Measurements from ENCODE around the gene RARRES2.

The RARRES2 gene

DNA sequence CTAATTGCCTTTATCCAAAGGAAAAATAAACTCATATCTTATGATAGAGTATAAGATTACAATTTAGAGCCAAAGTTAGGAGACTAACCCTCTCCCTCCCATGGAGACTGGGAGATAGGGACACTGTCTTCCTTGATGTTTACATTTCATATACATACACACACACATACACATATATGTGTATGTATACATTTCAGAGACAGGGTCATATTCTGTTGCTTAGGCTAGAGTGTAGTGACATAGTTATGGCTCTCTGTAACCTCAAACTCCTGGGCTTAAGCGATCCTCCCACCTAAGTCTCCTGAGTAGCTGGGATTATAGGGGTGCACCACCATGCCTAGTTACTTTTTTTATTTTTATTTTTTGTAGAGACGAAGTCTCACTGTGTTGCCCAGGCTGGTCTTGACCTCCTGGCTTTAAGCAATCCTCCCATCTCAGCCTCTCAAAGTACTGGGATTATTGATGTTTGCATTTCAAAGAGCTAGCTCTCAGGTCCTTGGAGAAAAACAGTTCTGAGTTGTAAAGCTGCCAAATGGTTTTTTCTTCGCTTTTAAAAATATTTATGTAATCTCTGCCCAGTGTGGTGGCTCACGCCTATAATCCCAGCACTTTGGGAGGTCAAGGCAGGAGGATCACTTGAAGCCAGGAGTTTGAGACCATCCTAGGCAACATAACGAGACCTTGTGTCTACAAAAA lies 19.1 kb upstream of the RARRES2 start:
- no peak for DNase-seq

DNA sequence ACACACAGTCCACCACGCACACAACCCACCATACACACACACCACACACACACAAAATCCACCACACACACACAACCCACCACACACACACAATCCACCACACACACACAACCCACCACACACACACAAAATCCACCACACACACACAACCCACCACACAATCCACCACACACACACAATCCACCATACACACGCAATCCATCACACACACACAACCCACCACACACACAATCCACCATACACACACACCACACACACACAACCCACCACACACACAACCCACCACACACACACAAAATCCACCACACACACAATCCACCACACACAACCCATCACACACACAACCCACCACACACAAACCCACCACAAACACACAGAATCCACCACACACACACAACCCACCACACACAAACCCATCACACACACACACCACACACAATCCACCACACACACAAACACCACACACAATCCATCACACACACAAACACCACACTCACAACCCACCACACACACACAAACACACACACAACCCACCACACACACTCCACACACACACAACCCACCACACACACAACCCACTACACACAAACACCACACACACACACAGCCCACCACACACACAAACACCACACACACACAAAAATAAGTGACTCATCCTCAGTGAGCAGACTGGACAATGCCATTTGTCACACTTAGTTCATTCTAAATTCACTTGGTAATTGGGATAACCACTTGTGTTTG lies 18.4 kb upstream of the RARRES2 start:
- no peak for DNase-seq

DNA sequence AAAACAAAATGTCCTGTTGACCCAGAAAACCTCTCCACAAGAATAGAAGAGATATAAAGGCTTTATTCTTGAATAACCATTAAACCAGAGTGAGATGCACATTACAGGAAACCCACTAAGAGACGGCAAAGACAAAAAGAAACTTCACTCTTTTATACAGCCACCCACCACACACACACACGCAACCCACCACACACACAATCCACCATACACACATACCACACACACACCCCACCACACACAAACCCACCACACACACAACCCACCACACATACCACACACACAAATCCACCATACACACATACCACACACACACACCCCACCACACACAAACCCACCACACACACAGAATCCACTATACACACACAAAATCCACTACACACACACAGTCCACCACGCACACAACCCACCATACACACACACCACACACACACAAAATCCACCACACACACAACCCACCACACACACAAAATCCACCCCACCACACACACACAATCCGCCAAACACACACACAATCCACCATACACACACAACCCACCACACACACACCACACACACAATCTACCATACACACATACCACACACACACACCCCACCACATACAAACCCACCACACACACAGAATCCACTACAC lies 17.7 kb upstream of the RARRES2 start:
- DNase-seq: no peak

DNA sequence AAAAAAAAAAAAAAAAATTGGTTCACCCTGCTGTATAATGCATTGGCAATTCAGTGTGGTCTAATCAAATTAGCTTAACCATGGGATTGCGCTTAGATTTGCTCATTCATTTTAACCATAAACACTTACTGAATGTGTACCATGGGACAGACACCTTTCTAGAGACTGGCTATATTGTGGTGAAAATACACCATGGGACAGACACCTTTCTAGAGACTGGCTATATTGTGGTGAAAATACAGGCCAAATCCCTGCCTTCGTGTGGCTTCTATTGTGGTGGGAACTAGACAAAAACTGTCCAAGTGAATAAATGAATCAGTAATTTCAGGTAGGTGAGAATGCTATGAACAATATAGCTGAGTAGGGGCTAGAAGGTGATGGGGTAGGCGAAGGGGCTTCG lies 17.0 kb upstream of the RARRES2 start:
- no peak for DNase-seq

DNA sequence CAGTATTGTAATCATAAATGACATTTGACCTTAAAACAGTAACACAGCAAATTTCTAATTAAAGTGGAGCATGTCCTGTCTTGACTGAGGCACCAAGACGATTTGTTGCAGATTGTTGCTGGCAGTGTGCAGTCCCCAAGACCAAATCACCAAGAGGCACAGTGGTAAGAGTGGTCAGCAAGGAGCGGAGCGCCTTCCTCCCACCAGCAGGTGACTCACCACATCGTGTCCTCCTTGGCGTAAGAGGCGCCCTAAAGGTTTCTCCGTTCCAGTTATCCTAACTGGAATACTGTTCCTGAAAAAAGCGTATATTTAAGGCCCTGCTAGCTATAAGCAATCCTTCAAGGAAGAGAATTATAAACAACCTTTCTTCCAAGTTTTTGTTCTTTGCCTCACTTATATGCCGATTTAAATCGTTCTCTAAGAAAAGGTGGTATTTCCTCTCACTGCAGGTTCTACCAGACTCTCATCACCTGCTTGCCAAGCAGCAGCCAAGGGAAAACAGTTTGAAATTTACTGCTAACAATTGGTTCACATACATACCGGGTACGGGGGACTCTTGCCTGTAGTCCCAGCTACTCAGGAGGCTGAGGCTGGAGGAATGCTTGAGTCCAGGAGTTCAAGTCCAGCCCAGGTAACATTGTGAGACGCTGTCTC lies 16.5 kb upstream of the RARRES2 start:
- no peak for DNase-seq

DNA sequence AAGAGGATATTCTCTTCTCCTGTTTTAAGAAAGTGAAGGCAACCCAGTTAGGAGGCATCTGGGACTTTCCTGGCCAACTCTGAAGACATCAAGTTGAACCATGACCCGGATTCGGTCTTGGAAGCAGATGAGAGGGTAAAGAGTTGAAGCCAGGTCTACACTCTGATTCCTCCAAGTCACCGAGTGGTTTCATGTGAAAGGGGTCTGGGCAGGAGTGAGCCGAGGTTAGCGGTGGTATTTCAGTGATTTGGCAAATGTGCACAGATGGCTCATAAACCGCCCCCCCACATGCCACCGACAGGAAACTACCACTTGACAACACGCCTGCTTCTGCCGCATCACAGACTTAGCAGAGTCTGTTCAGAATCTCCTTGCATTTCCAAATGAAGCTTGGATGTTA lies 15.8 kb upstream of the RARRES2 start:
- DNase-seq: no peak

DNA sequence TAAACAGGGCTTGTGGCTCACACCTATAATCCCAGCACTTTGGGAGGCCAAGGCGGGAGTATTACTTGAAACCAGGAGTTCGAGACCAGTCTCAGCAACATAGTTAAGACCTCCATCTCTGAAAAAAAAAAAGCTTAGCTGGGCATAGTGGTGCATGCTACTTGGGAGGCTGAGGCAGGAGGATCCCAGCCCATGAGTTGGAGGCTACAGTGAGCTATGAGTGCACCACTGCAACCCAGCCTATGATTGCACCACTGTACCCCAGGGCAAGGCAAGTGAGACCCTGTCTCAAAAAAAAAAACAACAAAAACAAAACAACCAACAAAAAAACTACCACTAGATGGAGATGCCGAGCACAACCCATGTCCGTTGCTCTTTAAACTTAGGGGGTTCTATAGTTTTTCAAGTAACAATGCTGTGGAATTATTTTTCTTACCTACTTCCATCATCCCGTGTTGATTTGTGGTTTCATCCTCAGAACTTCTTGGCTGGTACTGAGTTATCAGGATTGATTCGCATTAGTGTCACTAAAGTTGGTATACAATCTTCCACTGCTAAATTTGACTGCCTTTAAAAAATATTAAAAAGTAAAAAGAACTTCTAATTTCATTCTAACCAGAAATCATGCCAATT lies 15.0 kb upstream of the RARRES2 start:
- peak; percentile 20 for DNase-seq

DNA sequence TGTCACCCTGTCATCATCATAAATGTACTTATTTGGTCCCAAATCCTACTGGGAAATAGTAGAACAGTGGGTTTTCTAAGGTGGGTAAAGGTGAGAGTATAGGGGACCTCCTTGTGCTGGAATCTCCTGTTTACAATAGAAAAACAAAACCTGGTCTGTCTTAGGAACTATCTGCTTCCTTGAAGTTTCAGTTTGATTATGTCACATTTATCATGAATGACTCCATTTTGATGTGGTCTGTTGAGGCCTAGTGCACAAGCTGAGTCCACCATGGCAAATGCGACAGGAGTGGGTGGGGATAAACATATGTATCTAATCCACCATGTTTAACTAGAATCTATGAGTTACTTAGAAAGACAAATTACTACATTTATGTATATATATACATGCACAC lies 14.2 kb upstream of the RARRES2 start:
- no peak for DNase-seq

DNA sequence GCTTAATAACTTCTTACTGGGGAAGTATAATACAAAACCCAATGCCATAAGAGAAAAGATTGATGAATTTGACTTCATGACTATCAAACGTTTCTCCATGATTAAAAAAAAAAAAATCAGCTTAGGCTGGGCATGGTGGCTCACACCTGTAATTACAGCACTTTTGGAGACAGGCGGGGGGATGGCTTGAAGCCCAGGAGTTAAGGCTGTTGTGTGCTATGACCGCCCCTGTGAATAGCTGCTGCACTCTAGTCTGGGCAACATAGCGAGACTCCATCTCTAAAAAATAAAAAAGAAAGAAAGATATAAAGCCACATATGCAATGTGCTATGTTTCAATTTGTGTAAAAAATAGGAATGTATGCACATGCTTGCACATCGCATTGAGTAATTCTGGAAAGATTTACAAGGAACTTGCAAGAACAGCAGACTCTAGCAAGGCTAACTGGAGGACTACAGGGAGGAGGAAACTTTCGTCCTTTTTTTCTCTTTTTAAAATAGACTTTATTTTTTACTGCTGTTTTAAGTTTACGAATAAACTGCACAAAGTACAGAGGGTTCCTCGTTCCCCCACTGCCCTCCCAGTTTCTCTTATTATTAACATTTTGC lies 10.3 kb upstream of the RARRES2 start:
- DNase-seq: no peak

DNA sequence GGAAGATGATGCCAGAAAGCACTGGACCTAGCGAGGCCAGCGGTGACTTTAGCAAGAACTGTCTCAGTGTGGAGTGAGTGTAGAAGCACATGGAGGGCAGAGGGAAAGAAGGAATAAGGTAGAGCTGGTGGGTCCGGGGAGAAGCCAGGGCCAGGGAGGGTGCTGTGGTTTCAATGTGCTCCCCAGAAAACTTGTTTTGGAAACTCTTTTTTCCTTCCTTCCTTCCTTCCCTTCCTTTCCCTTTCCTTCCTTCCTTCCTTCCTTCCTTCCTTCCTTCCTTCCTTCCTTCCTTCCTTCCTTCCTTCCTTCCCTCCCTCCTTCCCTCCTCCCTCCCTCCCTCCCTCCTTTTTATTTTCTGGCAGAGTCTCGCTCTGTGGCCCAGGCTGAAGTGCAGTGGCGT lies 5.5 kb upstream of the RARRES2 start:
- DNase-seq: no peak

DNA sequence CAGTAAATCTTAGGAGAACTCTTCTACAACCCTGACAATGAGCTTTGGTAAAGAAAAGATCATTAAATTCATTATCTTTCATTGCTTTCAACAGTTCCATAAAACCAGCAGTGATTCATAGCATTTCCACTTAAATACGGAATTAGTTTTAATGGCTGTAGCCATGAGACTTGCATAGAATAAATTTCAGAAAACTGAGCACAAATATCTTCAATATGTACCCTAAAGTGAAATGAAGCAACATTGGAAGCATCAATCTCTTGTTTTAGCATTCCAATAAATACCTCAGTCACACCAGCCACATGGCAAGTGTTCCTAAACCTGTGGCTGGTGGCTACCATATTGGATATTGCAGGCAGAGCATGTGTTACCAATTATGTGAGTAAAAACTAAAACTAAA lies 3.6 kb upstream of the RARRES2 start:
- DNase-seq: no peak

DNA sequence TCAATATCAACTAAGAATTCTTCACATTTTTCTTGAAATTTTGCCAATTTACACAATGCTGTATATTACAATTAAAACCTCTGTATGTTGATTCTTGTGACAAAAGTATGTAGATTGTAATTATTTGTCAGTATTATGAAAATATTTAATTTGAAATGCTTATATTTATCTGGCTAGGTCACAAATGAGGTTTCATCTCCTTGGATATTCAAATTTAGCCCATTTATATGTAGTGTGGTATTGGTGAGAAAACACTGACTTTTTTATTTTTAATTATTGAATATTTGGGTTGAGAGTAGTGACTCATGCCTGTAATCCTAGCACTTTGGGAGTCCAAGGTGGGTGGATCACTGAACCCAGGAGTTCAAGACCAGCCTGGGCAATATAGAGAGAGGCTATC lies 2.9 kb upstream of the RARRES2 start:
- DNase-seq: no peak

DNA sequence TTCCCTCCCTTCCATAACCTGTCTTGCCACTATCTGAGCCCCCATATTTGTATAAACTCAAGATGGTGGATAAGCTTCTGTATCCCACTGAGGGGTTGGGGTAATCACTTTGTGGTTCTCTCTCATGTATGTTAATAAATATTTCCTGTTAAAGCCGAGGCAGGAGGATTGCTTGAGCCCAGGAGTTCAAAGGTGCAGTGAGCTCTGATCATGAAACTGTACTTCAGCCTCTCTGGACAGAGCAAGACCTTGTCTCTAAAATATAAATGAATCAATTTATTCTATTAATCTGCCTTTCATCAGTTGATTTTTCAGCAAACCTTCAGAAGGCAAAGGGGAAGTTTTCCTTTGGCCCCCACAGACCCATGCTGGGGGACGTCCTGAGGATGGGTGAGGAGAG lies 1.8 kb upstream of the RARRES2 start:
- DNase-seq: no peak

DNA sequence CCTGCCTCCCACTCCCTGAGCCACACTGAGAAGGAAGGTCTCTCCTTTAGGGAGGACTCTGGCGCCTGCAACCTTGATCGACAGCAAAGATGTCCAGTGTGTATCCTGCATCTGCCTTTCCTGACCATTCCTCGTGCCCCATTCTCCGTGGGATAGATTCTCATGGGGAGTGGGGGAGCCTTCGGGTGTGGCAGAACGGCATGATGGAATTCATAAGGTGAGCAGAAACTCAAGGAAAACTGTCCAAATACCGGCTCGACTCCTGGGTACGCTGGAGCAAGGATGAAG lies 636 bp upstream of the RARRES2 start:
- no peak for DNase-seq

DNA sequence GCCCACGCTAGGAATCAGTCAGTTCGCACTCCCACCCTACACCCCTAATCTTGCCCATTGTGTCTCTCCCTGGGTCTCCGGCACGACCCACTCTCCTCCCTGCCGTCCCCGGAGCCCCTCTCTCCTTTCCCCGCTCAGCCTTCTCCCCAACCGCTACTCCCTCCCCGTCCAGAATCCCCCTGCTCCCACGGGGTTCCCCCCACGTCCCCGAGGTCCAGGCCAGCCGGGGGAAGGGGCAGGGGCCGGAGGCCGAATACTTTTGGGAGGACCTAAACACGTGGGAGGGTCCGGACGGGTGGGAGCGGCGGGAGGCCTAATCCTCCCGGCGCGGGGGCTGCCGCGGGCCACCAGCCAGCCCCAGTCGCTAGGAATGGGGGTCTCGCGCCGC lies 560 bp downstream of the RARRES2 start:
- no peak for DNase-seq

DNA sequence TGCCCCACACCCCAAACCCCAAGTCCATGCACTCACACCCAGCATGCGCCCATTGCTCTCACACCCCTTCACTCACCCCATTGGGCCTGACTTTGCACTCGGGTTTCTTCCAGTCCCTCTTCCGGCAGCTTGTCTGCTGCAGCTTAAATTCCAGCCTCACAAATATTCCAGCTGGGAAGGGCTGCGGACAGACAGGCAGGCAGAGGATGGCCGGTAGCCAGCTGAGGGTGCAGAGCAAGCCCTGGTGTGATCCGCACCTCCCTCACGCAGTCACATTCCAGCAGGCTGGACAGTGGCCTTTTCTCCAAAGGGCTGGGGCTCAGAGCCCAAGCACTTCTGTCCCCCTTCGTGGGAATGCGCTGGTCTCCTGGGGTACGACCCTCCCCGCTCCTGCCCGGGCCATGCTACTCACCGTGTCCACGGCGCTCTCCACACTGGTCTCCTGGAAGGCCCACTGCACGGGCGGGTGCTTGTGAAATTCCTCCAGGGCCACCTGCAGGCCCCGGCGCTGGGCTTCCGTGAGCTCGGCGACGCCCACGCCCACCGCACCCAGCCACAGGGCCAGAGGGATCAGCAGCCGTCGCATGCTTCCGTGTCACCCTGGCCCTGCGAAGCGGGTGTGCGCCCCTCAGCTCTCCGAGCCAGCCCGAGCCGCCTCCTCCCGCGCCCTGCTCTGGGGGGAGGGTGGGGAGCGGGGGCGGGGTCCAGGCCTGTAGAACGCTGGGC lies 1.2 kb downstream of the RARRES2 start:
- DNase-seq: no peak

DNA sequence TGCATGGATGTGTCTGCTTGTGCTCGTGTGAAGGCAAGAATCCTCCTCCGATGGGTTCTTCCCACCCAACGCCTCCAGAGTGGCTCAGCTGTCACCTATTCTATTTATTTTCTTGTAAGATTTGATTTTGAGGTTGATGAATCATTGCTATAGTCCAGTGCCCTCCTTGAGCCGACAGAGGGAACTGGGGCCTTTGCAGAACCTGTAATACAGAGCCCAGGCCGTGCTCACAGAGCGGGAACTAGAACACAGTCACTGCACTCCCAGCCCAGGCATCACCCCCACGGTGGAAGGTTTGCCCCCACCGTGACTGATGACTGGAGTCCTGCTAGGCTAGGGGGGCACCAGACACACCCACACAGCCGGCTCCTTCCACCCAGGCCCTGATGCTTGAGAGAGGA lies 2.0 kb downstream of the RARRES2 start:
- no peak for DNase-seq

DNA sequence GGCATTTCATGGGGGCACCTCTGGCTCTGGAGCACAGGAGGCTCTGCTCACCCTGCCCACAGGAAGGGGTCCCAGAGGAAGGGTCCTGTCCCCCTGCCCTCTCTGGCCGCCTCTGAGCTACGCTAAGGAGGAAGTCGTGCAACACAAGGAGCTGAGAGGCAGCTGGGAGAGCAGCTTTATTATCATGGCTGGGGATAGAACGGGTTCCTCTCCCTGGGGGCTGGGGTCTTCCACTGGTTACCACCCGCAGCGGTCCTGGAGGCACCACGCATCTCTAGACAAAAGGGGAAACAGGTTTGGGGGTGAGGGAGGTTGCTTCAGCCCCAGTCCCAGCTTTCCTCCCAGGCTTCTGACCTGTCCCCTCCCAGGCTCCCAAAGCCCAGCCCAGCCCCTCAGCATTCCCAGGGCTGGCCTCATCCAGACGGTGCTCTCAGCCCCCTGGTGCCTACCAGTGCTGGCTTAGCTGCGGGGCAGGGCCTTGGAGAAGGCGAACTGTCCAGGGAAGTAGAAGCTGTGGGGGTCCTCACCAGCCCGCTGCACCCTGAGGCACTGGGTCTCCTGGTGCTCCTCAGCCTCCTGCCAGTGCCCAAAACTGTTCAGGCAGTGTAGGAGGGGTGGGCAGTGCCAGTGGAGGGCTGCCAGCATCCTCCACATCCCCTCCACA lies 3.1 kb downstream of the RARRES2 start:
- no peak for DNase-seq

DNA sequence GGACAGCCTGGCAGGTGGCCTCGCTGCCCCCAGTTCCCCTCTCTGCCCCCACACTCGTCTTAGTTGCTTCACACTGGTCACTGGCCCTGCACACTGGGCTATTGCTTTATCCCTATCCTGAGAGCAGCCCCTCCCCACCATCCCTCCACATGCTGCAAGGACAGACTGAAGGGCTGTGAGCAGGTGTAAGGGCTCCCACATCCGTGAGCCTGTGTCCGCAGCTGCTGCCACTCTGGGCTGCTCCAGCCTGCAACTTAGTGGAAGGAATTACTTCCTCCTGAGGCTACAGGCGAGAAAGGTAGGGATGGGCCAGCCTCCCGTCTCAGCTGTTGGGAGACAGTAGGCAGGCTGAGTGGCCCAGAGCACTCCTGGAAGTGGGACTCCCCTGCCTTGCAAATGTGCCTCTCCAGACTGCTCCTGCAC lies 3.8 kb downstream of the RARRES2 start:
- DNase-seq: no peak

DNA sequence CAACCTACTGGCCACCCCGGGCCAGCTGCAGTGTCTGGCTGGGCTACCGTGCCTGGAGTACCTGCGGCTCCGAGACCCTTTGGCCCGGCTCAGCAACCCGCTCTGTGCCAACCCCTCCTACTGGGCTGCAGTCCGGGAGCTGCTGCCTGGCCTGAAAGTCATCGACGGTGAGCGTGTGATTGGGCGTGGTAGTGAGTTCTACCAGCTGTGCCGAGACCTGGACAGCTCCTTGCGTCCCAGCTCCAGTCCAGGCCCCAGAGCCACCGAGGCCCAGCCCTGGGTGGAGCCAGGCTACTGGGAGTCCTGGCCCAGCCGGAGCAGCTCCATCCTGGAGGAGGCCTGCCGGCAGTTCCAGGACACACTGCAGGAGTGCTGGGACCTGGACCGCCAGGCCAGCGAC lies 4.2 kb downstream of the RARRES2 start:
- no peak for DNase-seq

DNA sequence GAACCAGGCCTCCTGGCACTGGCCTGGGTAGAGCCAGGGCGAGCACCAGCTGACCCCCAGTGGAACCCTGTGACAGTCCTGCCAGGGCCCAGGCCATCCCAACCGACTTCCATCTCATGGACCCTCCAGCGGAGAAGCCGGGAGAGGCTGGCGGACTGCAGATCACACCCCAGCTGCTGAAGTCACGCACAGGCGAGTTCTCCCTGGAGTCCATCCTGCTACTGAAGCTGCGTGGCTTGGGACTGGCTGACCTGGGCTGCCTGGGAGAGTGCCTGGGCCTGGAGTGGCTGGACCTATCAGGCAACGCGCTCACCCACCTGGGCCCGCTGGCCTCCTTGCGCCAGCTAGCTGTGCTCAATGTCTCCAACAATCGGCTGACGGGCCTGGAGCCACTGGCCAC lies 4.7 kb downstream of the RARRES2 start:
- no peak for DNase-seq

DNA sequence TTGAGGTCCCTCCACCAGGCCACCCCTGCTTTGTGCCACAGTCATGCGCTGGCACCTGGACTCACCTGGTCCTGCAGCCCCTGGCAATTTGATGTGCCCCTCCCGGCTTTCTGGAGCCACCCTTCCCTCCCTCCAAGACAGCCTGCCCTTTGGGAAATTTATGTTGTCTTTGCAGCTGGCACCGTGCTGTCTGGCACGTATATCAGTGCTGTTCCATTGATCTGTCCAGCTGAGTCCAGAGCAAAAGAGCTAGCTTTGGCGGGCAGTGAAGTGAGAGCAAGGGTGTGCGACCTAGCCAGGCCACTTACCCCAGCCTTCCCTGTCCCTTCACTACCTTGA lies 5.7 kb downstream of the RARRES2 start:
- no peak for DNase-seq

Measured in NCI-H345 (cell line).